H7 (cell line): Measurements from ENCODE around the gene TMEM182. TPM values are rescaled to one million over a fixed set of nuclear protein-coding genes. Genes with fewer than 3 reads are reported as not detected.

Source experiments
- DNase-seq: peaks from one replicate; pipeline ENCODE4 v3.0.0; 2012
- H3K27me3 ChIP-seq: 2 replicates; pipeline ENCODE4 v1.6.0; 2011; ENCODE audit warnings: mild to moderate bottlenecking, low read length; ENCODE audit not compliant: control insufficient read depth, insufficient read depth
- H3K36me3 ChIP-seq: replicated peaks from 2 replicates; pipeline ENCODE4 v1.5.1; 2011; ENCODE audit warnings: low read length; ENCODE audit not compliant: control insufficient read depth, insufficient read depth
- H3K4me3 ChIP-seq: 2 replicates; pipeline ENCODE4 v1.5.1; 2011; ENCODE audit warnings: low read depth, mild to moderate bottlenecking, control low read depth, low read length, moderate library complexity; ENCODE audit not compliant: insufficient read depth
- total RNA-seq: library from RNA; depleted of rRNA; stranded (reverse); fragments of >200 nt; shearing (Covaris generic); gene quantifications from 2 replicates; pipeline ENCODE4 v1.2.3, GENCODE V29; 2014

Gene TMEM182
- total RNA-seq, 1 experiment from 2014 or later, result 3.0 TPM

GRCh38 chr2:102803041-102803896 is 41.4 kb downstream of the TMEM182 start:
- DNase-seq, result no peak
- H3K4me3 ChIP-seq, result no peak overlapping the region
- H3K36me3 ChIP-seq, result no peaks in the 10 kb centered on the region
- no peaks in the 10 kb centered on the region for H3K27me3 ChIP-seq

GRCh38 chr2:102803897-102804217 is 42.0 kb downstream of the TMEM182 start:
- no peak for DNase-seq
- H3K27me3 ChIP-seq, result no peaks in the 10 kb centered on the region
- H3K36me3 ChIP-seq, result no peaks in the 10 kb centered on the region
- no peak overlapping the region for H3K4me3 ChIP-seq

- H3K27me3 ChIP-seq, result no peaks in the 10 kb centered on the region
- no peaks in the 10 kb centered on the region for H3K36me3 ChIP-seq
- DNase-seq, result peak; percentile 75
- H3K4me3 ChIP-seq, result no peak overlapping the region
These were observed 44.5 kb downstream of the TMEM182 start for GRCh38 chr2:102806250-102806837.

- no peak overlapping the region for H3K4me3 ChIP-seq
- no peak for DNase-seq
- H3K27me3 ChIP-seq, result no peaks in the 10 kb centered on the region
- H3K36me3 ChIP-seq, result no peaks in the 10 kb centered on the region
These were observed 47.7 kb downstream of the TMEM182 start for GRCh38 chr2:102809291-102810189.

GRCh38 chr2:102815285-102815684 is 53.5 kb downstream of the TMEM182 start:
- Histone ChIP-seq H3K27me3 (no peaks in the 10 kb centered on the region), H3K36me3 (no peaks in the 10 kb centered on the region), H3K4me3 (no peak overlapping the region)
- no peak for DNase-seq

- no peak for DNase-seq
- no peaks in the 10 kb centered on the region for H3K27me3 ChIP-seq
- no peaks in the 10 kb centered on the region for H3K36me3 ChIP-seq
- H3K4me3 ChIP-seq, result no peak overlapping the region
These were observed 65.1 kb downstream of the TMEM182 start for GRCh38 chr2:102826904-102827303.

GRCh38 chr2:102832789-102833188 is 71.0 kb downstream of the TMEM182 start:
- no peak for DNase-seq
- Histone ChIP-seq H3K36me3 (no peaks in the 10 kb centered on the region), H3K27me3 (no peaks in the 10 kb centered on the region), H3K4me3 (no peak overlapping the region)

- Histone ChIP-seq H3K36me3 (no peaks in the 10 kb centered on the region), H3K4me3 (no peak overlapping the region), H3K27me3 (no peaks in the 10 kb centered on the region)
- no peak for DNase-seq
These were observed 72.9 kb downstream of the TMEM182 start for GRCh38 chr2:102834523-102835273.

GRCh38 chr2:102837626-102838198 is 75.9 kb downstream of the TMEM182 start:
- H3K27me3 ChIP-seq, result no peaks in the 10 kb centered on the region
- H3K36me3 ChIP-seq, result no peaks in the 10 kb centered on the region
- no peak for DNase-seq
- no peak overlapping the region for H3K4me3 ChIP-seq

GRCh38 chr2:102839668-102840388 is 78.0 kb downstream of the TMEM182 start:
- DNase-seq, result peak; percentile 48
- no peaks in the 10 kb centered on the region for H3K36me3 ChIP-seq
- H3K4me3 ChIP-seq, result no peak overlapping the region
- no peaks in the 10 kb centered on the region for H3K27me3 ChIP-seq

GRCh38 chr2:102841107-102841840 is 79.4 kb downstream of the TMEM182 start:
- Histone ChIP-seq H3K27me3 (no peaks in the 10 kb centered on the region), H3K4me3 (no peak overlapping the region), H3K36me3 (no peaks in the 10 kb centered on the region)
- peak; percentile 64 for DNase-seq

GRCh38 chr2:102843764-102844443 is 82.1 kb downstream of the TMEM182 start:
- Histone ChIP-seq H3K27me3 (no peaks in the 10 kb centered on the region), H3K4me3 (no peak overlapping the region), H3K36me3 (no peaks in the 10 kb centered on the region)
- DNase-seq, result no peak
